PC-3 (cell line): ENCODE measurements around the gene CNTN4.

ENCODE experiments used
- EZH2 ChIP-seq: fragments of 300-600 bp; sonication (generic); IDR thresholded peaks from one replicate; pipeline ENCODE4 v1.6.1; 2017; ENCODE audit warnings: antibody characterized with exemption, mild to moderate bottlenecking, low read length; ENCODE audit not compliant: unreplicated experiment
- EZH2phosphoT487 ChIP-seq: fragments of 300-600 bp; sonication (generic); IDR thresholded peaks from 2 replicates; pipeline ENCODE4 v1.6.1; 2018; ENCODE audit warnings: mild to moderate bottlenecking, antibody characterized with exemption, low read length, borderline replicate concordance
- TF ChIP-seq, protein P1 (sequence below): fragments of 300-600 bp; sonication (generic); conservative IDR thresholded peaks from 2 replicates; pipeline ENCODE4 v1.5.1; 2017; ENCODE audit warnings: antibody characterized with exemption, low read depth, mild to moderate bottlenecking, low read length

GRCh38 chr3:3031326-3031725 is 932.7 kb downstream of the CNTN4 start:
- TF ChIP-seq, protein P1, sequence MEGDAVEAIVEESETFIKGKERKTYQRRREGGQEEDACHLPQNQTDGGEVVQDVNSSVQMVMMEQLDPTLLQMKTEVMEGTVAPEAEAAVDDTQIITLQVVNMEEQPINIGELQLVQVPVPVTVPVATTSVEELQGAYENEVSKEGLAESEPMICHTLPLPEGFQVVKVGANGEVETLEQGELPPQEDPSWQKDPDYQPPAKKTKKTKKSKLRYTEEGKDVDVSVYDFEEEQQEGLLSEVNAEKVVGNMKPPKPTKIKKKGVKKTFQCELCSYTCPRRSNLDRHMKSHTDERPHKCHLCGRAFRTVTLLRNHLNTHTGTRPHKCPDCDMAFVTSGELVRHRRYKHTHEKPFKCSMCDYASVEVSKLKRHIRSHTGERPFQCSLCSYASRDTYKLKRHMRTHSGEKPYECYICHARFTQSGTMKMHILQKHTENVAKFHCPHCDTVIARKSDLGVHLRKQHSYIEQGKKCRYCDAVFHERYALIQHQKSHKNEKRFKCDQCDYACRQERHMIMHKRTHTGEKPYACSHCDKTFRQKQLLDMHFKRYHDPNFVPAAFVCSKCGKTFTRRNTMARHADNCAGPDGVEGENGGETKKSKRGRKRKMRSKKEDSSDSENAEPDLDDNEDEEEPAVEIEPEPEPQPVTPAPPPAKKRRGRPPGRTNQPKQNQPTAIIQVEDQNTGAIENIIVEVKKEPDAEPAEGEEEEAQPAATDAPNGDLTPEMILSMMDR: no peak
- TF ChIP-seq EZH2 (no peak), EZH2phosphoT487 (no peak)
